HG03066 (cell line): Measurements from ENCODE around the gene HDLBP.
A peak's percentile ranks its signal among the peaks of the same experiment; 100 is the strongest.
"Not testable (repeated sequence)": the region's sequence is repeated elsewhere in the genome, so short reads cannot be mapped to it uniquely, and the experiment has no call there.

Experiments used
- ATAC-seq: cut with Tn5 transposase; IDR thresholded peaks from one replicate; pipeline ENCODE4 v1.9.1; 2021; ENCODE audit warnings: low read depth; ENCODE audit not compliant: unreplicated experiment

The HDLBP gene

GRCh38 chr2:241339839-241340630 is 24.6 kb upstream of the HDLBP start:
- no peak for ATAC-seq

- ATAC-seq: no peak
Observed at GRCh38 chr2:241334813-241335212, 19.3 kb upstream of the HDLBP start.

GRCh38 chr2:241330616-241330981 is 15.1 kb upstream of the HDLBP start:
- ATAC-seq: no peak

GRCh38 chr2:241329669-241330615 is 14.5 kb upstream of the HDLBP start:
- ATAC-seq: no peak

- no peak for ATAC-seq
Observed at GRCh38 chr2:241325257-241325656, 9.8 kb upstream of the HDLBP start.

- ATAC-seq: no peak
Observed at GRCh38 chr2:241324775-241325174, 9.3 kb upstream of the HDLBP start.

- no peak for ATAC-seq
Observed at GRCh38 chr2:241323778-241324177, 8.3 kb upstream of the HDLBP start.

GRCh38 chr2:241321886-241322285 is 6.4 kb upstream of the HDLBP start:
- ATAC-seq: no peak

- no peak for ATAC-seq
Observed at GRCh38 chr2:241321033-241321432, 5.6 kb upstream of the HDLBP start.

GRCh38 chr2:241320394-241320793 is 4.9 kb upstream of the HDLBP start:
- ATAC-seq: no peak

- ATAC-seq: not testable (repeated sequence)
Observed at GRCh38 chr2:241318830-241319229, 3.4 kb upstream of the HDLBP start.

GRCh38 chr2:241317391-241317790 is 1.9 kb upstream of the HDLBP start:
- ATAC-seq: no peak

- no peak for ATAC-seq
Observed at GRCh38 chr2:241316825-241317224, 1.4 kb upstream of the HDLBP start.

- peak; percentile 20 for ATAC-seq
Observed at GRCh38 chr2:241315879-241316631, 583 bp upstream of the HDLBP start, which contains the start of gene SEPTIN2. SEPTIN2 (plus strand) TSS chr2:241315925; CDS start chr2:241324233, 8,308 bp downstream.

- ATAC-seq: no peak
Observed at GRCh38 chr2:241314226-241315092, 1.0 kb downstream of the HDLBP start.

- ATAC-seq: no peak
Observed at GRCh38 chr2:241313543-241314095, 1.9 kb downstream of the HDLBP start.

GRCh38 chr2:241312082-241312481 is 3.4 kb downstream of the HDLBP start:
- ATAC-seq: no peak

- ATAC-seq: no peak
Observed at GRCh38 chr2:241310917-241311566, 4.4 kb downstream of the HDLBP start.

- peak; percentile 45 for ATAC-seq
Observed at GRCh38 chr2:241309684-241310117, 5.8 kb downstream of the HDLBP start.
